NT2/D1 (cell line): ENCODE data around the gene CCDC50.

Experiments
- YY1 ChIP-seq: IDR thresholded peaks from 2 replicates; pipeline ENCODE4 v1.6.1; 2011; ENCODE audit not compliant: insufficient read length, insufficient read depth
- ZNF274 ChIP-seq: IDR thresholded peaks from 2 replicates; pipeline ENCODE4 v1.6.1; 2011; ENCODE audit warnings: mild to moderate bottlenecking, low read depth, low read length

DNA sequence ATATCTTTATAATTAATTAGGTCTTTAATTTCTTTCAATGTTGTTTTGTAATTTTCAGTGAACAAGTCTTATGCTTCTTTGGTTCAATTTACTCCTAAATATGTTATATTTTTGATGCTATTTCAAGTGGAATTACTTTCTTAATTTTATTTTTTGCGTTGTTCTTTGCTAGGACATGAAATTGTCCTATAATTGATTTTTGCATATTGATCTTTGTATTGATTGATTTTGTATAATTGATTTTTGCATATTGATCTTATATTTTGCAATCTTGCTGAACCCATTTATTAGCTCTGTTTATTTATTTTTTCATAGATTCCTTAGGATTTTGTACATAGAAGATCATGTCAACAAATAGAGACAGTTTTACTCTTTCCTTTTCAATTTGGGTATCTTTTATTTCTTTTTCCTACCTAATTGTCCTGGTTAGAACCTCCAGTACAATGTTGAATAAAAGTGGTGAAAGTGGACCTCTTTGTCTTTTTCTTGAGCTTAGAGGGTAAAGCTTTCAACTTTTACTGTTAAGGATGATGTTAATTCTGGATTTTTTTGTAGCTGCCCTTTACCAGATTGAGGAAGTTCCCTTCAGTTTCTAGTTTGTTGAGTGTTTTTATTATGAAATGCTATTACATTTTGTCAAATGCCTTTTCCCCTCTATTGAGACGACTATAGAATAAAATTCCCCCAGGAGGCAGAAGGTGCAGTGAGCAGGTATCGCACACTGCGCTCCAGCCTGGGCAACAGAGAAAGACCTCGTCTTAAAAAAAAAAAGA is 36.8 kb upstream of the CCDC50 start:
- TF ChIP-seq YY1 (no peak), ZNF274 (no peak)
